Cardiac fibroblast (primary cell): ENCODE data around the gene SHB.
"Not testable (repeated sequence)": the region's sequence is repeated elsewhere in the genome, so short reads cannot be mapped to it uniquely, and the experiment has no call there.

ENCODE experiments used
- DNase-seq, 2 donors: peaks; one replicate each; pipeline versions ENCODE4 v3.0.0 to v3.0.0-alpha.2; 2010; ENCODE audit warnings: low read depth in 2 of 2
- H3K4me3 ChIP-seq, 2 donors: replicated peaks in 1 of 2; 1 replicate in 1 of 2; 2 replicates in 1 of 2; pipeline ENCODE4 v1.5.1; 2011; ENCODE audit warnings: low read depth in 2 of 2, low read length in 2 of 2, mild to moderate bottlenecking in 2 of 2, moderate library complexity in 1 of 2
- CTCF ChIP-seq: IDR thresholded peaks from one replicate; pipeline ENCODE4 v1.5.1; 2011; ENCODE audit warnings: low read depth, mild to moderate bottlenecking, low read length, inconsistent platforms

Gene SHB

DNA sequence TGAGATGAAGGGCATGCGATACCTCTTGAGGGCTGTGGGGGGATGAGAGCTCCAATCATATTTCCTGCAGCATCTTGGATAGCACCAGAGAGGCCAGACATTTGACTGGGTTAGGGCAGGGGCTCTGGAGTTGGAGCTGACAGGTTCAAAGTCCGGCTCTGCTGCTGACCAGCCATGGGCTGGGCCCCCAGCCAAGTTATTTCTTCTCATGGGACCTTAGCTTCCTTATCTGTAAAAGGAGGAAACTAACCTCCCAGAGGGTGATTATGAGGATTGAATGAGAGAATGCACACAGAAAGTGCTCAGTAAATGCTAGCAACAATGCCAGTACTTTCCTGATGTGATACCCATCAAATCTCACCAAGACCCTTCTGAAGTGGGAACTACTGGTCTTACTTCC is 99.9 kb downstream of the SHB start:
- DNase-seq, result peak; percentile 59 to 81
- no peak for TF ChIP-seq CTCF
- H3K4me3 ChIP-seq, result no peak overlapping the region

DNA sequence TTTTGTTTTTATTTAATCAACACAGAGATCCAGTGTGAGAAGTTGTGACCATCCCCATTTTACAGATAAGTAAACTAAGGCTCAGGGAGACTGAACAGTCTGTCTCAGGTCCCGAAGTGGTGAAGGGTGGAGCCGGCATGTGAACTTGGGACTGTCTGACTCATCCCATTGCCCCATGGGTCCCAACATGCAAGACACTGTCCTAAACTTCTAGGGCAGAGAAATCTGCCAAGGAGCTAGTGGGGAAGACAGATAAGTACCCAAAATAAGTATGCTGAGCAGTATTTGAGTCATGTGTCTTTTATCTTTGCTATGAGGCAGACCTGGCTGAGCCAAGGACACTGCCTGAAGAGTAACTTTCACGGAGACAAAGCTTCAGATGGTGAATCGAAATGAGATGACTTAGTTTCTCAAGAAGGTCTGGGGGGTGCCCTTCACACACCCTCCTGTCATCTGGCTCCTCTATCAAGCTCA is 100.8 kb downstream of the SHB start:
- TF ChIP-seq CTCF, result no peak
- peak; percentile 70 to 88 for DNase-seq
- H3K4me3 ChIP-seq, result no peak overlapping the region

GRCh38 chr9:37967761-37968080 is 101.3 kb downstream of the SHB start:
- TF ChIP-seq CTCF, result no peak
- H3K4me3 ChIP-seq, result no peak overlapping the region
- DNase-seq, result no peak

- no peak for TF ChIP-seq CTCF
- no peak overlapping the region for H3K4me3 ChIP-seq
- no peak for DNase-seq
Observed at GRCh38 chr9:37967014-37967760, 101.8 kb downstream of the SHB start.

DNA sequence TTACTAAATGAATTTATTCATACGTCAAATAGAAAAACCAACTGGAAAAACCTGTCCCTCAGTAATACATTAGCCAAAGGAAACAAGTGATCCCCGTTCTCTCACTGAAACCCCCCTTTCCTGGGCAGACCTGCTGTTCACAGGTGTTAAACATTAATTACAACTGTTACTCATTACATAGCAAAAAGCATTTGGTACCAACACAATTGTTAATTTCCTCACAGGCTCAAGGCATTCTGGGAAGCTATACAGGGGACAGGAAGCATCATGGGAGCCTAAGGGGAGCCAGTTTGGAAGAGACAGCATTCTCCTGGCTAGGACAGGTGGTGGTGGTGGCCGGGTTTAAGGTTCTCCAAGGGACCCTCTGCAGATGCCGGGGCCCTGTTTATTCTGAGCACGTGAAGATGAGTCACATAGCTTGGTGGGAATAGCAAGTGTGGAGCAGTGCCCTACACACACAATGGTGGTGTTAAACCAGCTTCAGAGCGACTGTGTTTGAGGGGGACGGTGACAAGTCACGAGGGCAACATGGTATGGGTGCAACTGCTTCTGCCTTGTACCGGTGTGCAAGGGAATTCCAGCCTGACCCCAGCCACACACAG is 102.5 kb downstream of the SHB start:
- no peak for TF ChIP-seq CTCF
- no peak overlapping the region for H3K4me3 ChIP-seq
- no peak for DNase-seq

GRCh38 chr9:37965676-37966345 is 103.2 kb downstream of the SHB start:
- not testable (repeated sequence) for H3K4me3 ChIP-seq
- DNase-seq, result peak in 1 of 2 donors; percentile 58

DNA sequence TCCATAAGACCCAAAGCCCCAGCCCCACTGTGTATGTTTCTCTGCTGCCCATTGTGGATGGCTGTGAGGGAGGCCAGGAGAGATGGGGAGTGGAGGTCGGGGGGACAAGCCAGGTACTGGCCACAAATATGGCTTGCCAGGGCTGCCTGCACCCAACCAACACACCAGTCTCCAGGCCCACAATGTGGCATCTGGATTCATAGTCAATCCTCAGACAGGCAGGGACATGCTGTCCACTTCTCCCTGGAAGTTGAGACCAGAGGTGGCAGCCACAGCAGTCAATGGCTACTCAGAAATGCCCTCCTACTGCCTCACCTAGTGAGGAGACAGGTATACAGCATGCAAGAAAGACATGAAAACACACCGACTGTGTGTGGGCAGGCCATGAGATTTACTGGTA is 103.9 kb downstream of the SHB start:
- TF ChIP-seq CTCF, result no peak
- no peak overlapping the region for H3K4me3 ChIP-seq

More for the DNA sequence above, 103.9 kb downstream of the SHB start:
- no peak for DNase-seq
